Fibroblast of lung (primary cell): ENCODE results near the gene SPC25. TPM values are rescaled to one million over a fixed set of nuclear protein-coding genes. Genes with fewer than 3 reads are reported as not detected.

Experiments used
- DNase-seq, 2 donors: peaks; one replicate each; pipeline versions ENCODE4 v3.0.0 to v3.0.0-alpha.2; 2010; ENCODE audit warnings: low read depth in 2 of 2
- H2AFZ ChIP-seq: 2 replicates; pipeline ENCODE4 v1.5.1; 2012; ENCODE audit warnings: low read length, control low read depth, inconsistent platforms
- H3K27ac ChIP-seq: 2 replicates; pipeline ENCODE4 v1.5.1; 2011; ENCODE audit warnings: low read length, control low read depth; ENCODE audit not compliant: insufficient read depth
- H3K27me3 ChIP-seq: 2 replicates; pipeline ENCODE4 v1.5.1; 2011; ENCODE audit warnings: mild to moderate bottlenecking, low read length; ENCODE audit not compliant: control insufficient read depth, insufficient read depth
- H3K36me3 ChIP-seq: 2 replicates; pipeline ENCODE4 v1.5.1; 2011; ENCODE audit warnings: low read length; ENCODE audit not compliant: control insufficient read depth, insufficient read depth
- H3K4me1 ChIP-seq: 2 replicates; pipeline ENCODE4 v1.5.1; 2011; ENCODE audit warnings: low read length; ENCODE audit not compliant: control insufficient read depth, insufficient read depth; ENCODE audit errors: extremely low read depth
- H3K4me2 ChIP-seq: 2 replicates; pipeline ENCODE4 v1.5.1; 2011; ENCODE audit warnings: low read length, control low read depth; ENCODE audit not compliant: insufficient read depth; ENCODE audit errors: extremely low read depth
- H3K4me3 ChIP-seq, 4 experiments: fragments of 200-600 bp in 1 of 4; sonication (generic) in 1 of 4; replicated peaks in 1 of 4; 2 replicates each; pipeline ENCODE4 v1.5.1; 2011 to 2016; ENCODE audit warnings: low read length in 4 of 4, low read depth in 3 of 4, mild to moderate bottlenecking in 3 of 4, control low read depth in 2 of 4, inconsistent platforms in 1 of 4, mixed read lengths in 1 of 4; ENCODE audit not compliant: insufficient read depth in 1 of 4; ENCODE audit errors: control extremely low read depth in 1 of 4
- H3K79me2 ChIP-seq: 2 replicates; pipeline ENCODE4 v1.5.1; 2012; ENCODE audit warnings: mild to moderate bottlenecking, low read length, inconsistent platforms; ENCODE audit not compliant: control insufficient read depth, insufficient read depth
- H3K9ac ChIP-seq: 2 replicates; pipeline ENCODE4 v1.5.1; 2011; ENCODE audit warnings: mild to moderate bottlenecking, low read length, control low read depth; ENCODE audit not compliant: insufficient read depth
- H3K9me3 ChIP-seq: 2 replicates; pipeline ENCODE4 v1.5.1; 2012; ENCODE audit warnings: low read depth, low read length; ENCODE audit not compliant: control insufficient read depth, insufficient read depth
- H4K20me1 ChIP-seq: 2 replicates; pipeline ENCODE4 v1.5.1; 2011; ENCODE audit warnings: low read length; ENCODE audit not compliant: control insufficient read depth, insufficient read depth; ENCODE audit errors: extremely low read depth
- EZH2 ChIP-seq: IDR thresholded peaks from 2 replicates; pipeline ENCODE4 v1.5.1; 2012; ENCODE audit warnings: low read length, control low read depth, mild to moderate bottlenecking; ENCODE audit errors: missing control alignments
- polyA plus RNA-seq, 2 donors: library from polyadenylated mRNA; depleted of rRNA in 1 of 2; stranded (reverse) in 1 of 2; unstranded in 1 of 2; fragments of >200 nt; gene quantifications; 2 replicates each; pipeline ENCODE4 v1.2.1, GENCODE V29; 2011 to 2012; ENCODE audit warnings: missing spikeins in 1 of 2
- total RNA-seq: library from RNA; depleted of rRNA; stranded (reverse); fragments of >200 nt; gene quantifications from 2 replicates; pipeline ENCODE4 v1.2.1, GENCODE V29; 2014
- TF ChIP-seq, protein P1 (sequence below), 2 donors: IDR thresholded peaks in 1 of 2; conservative IDR thresholded peaks in 1 of 2; 1 replicate in 1 of 2; 2 replicates in 1 of 2; pipeline ENCODE4 v1.5.1; 2011 to 2012; ENCODE audit warnings: low read length in 2 of 2, control low read depth in 1 of 2, inconsistent platforms in 1 of 2, low read depth in 1 of 2, mild to moderate bottlenecking in 1 of 2

Gene SPC25
- total and polyA plus RNA-seq, 2 donors (not counting 1 experiment from before 2014, with no cell fraction given) = 0.99 to 4.8 TPM

DNA sequence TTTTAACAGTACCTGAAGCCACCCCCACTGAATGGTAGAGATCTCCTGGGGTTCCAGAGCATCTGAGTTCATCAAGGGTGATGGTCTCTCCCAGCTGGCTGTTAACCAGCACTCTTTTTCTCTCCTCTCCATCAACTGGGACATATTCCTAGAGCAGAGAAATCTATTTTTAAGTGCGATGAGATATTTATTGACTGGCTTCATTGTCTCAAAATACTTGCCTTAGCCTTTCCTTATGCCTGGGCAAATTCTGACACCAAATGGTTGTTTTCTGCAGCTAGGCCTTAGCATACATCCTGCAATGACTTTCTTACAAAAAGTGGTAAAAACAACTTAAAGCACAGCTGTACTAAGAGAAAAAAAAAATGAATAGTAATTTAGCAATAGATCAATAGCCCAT, 68.2 kb downstream of the SPC25 start:
- Histone ChIP-seq H2AFZ (no peak overlapping the region), H3K4me2 (no peak overlapping the region)
- no peak for TF ChIP-seq EZH2
- TF ChIP-seq, protein P1, sequence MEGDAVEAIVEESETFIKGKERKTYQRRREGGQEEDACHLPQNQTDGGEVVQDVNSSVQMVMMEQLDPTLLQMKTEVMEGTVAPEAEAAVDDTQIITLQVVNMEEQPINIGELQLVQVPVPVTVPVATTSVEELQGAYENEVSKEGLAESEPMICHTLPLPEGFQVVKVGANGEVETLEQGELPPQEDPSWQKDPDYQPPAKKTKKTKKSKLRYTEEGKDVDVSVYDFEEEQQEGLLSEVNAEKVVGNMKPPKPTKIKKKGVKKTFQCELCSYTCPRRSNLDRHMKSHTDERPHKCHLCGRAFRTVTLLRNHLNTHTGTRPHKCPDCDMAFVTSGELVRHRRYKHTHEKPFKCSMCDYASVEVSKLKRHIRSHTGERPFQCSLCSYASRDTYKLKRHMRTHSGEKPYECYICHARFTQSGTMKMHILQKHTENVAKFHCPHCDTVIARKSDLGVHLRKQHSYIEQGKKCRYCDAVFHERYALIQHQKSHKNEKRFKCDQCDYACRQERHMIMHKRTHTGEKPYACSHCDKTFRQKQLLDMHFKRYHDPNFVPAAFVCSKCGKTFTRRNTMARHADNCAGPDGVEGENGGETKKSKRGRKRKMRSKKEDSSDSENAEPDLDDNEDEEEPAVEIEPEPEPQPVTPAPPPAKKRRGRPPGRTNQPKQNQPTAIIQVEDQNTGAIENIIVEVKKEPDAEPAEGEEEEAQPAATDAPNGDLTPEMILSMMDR (conservative IDR thresholded peaks at IDR 0.05 in 1 of 2, IDR thresholded peaks at IDR 0.05 in 1 of 2; ENCODE audit: low read depth in 1 of 2, low read length in 2 of 2) = no peak

GRCh38 chr2:168821577-168821976, 68.7 kb downstream of the SPC25 start:
- H3K27ac ChIP-seq = no peak overlapping the region
- DNase-seq = no peak
- H3K36me3 ChIP-seq = no peaks in the 10 kb centered on the region
- H3K9ac ChIP-seq = no peak overlapping the region
- no peak overlapping the region for H2AFZ ChIP-seq
- H3K79me2 ChIP-seq = no peaks in the 10 kb centered on the region
- H3K4me3 ChIP-seq = no peak overlapping the region
- no peaks in the 10 kb centered on the region for H3K27me3 ChIP-seq
- no peaks in the 10 kb centered on the region for H3K9me3 ChIP-seq
- no peaks in the 10 kb centered on the region for H3K4me1 ChIP-seq
- no peak for TF ChIP-seq EZH2
- TF ChIP-seq, protein P1 (conservative IDR thresholded peaks at IDR 0.05 in 1 of 2, IDR thresholded peaks at IDR 0.05 in 1 of 2; ENCODE audit: low read depth in 1 of 2, low read length in 2 of 2) = no peak
- H3K4me2 ChIP-seq = no peak overlapping the region
- H4K20me1 ChIP-seq = no peaks in the 10 kb centered on the region

More for the DNA sequence above, 68.2 kb downstream of the SPC25 start:
- Histone ChIP-seq H4K20me1 (no peaks in the 10 kb centered on the region), H3K9me3 (no peaks in the 10 kb centered on the region), H3K4me3 (no peak overlapping the region), H3K36me3 (no peaks in the 10 kb centered on the region), H3K9ac (no peak overlapping the region), H3K4me1 (no peaks in the 10 kb centered on the region), H3K27me3 (no peaks in the 10 kb centered on the region), H3K79me2 (no peaks in the 10 kb centered on the region), H3K27ac (no peak overlapping the region)
- no peak for DNase-seq

Other genes starting within 250 kb of the SPC25 start
- 0.50 TPM in 1 of 2 replicates, not detected in the other for gene NOSTRIN, start 87.8 kb downstream of the SPC25 start, total RNA-seq
- 0.46 and 1.3 TPM in 2 replicates for gene NOSTRIN, start 87.8 kb downstream of the SPC25 start, polyA plus RNA-seq
- gene G6PC2, start 10.9 kb upstream of the SPC25 start, total RNA-seq = not detected in 2 replicates
- gene G6PC2, start 10.9 kb upstream of the SPC25 start, polyA plus RNA-seq = not detected in 2 replicates
- gene ABCB11, start 140.9 kb upstream of the SPC25 start, total RNA-seq = not detected in 2 replicates
- not detected in 2 replicates for gene ABCB11, start 140.9 kb upstream of the SPC25 start, polyA plus RNA-seq
- gene DHRS9, start 179.1 kb upstream of the SPC25 start, total RNA-seq = not detected in 2 replicates
- gene DHRS9, start 179.1 kb upstream of the SPC25 start, polyA plus RNA-seq = not detected in 2 replicates